GM12892 (cell line): ENCODE measurements around the gene FBL.

Experiments used
- POLR2A ChIP-seq: IDR thresholded peaks from 2 replicates; pipeline ENCODE4 v1.6.1; 2011; ENCODE audit warnings: low read depth, low read length, control low read depth
- POLR2AphosphoS5 ChIP-seq: IDR thresholded peaks from 2 replicates; pipeline ENCODE4 v1.6.1; 2011; ENCODE audit warnings: low read depth, low read length, control low read depth
- TAF1 ChIP-seq: IDR thresholded peaks from 2 replicates; pipeline ENCODE4 v1.6.1; 2011; ENCODE audit warnings: low read depth, mild to moderate bottlenecking, control low read depth, low read length, borderline replicate concordance

DNA sequence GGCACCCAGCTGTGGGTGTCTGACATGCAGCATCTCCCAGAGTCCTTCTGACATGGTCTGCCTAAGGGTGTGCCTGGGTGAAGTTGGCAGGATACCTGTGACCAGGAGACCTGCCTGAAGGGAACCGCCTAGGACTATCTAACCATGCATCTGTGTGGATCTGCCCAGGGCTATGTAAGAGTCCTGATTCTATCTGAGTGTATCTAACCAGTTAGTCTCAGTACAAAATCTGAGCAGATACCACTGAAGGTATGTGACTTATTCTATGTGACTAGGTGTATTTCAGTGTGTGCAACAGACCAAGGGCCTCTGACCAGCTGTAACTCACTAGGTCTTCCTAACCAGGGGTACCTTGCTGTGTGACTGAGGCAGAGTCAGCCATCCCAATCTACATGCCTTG is 28.2 kb upstream of the FBL start:
- no peak for TF ChIP-seq POLR2AphosphoS5
- no peak for TF ChIP-seq POLR2A
- no peak for TF ChIP-seq TAF1
